ENCODE measurements around the gene CRY2. TPM values are rescaled to one million over a fixed set of nuclear protein-coding genes. Genes with fewer than 3 reads are reported as not detected.
"Not testable (repeated sequence)": the region's sequence is repeated elsewhere in the genome, so short reads cannot be mapped to it uniquely, and the experiment has no call there.

CRY2 gene
- total RNA-seq, 4 donors from 2014 or later: 42.2 to 73.6 (median 50.2) TPM

- Histone ChIP-seq H3K36me3 (no peaks in the 10 kb centered on the region), H3K4me3 (no peak overlapping the region), H3K27me3 (peaks cover 50% of the 10 kb centered on the region), H3K27ac (no peak overlapping the region), H3K4me1 (peaks cover 3 to 18% (median 15%) of the 10 kb centered on the region in 4 donors), H3K9me3 (no peaks in the 10 kb centered on the region)
- intact Hi-C loops (cut with DNase I; ENCODE audit: low total_unique reads): no loop called here
- DNase-seq: no peak
- in situ Hi-C loops (cut with MboI; ENCODE audit: low pct_ligation_motif_present in 1 of 4, low pct_unique_long_range_greater_than_20kb in 1 of 4, low sequenced_read_pairs in 3 of 4): no loop called here
- TF ChIP-seq POLR2A (IDR thresholded peaks at IDR 0.05) (no peak), EP300 (IDR thresholded peaks at IDR 0.05; ENCODE audit: low read depth) (no peak), CTCF (IDR thresholded peaks at IDR 0.05) (no peak), POLR2AphosphoS5 (IDR thresholded peaks at IDR 0.05) (no peak)
- 84% methylated on average over 6 of the region's 6 CpGs; no CpG with 5 or more reads in 1 of the 2 donors for WGBS, 2 donors (ENCODE audit: low coverage in 1 of 2)
Measured at GRCh38 chr11:45897556-45897955, 50.3 kb downstream of the CRY2 start.

- peaks cover 3 to 18% (median 15%) of the 10 kb centered on the region in 4 donors for H3K4me1 ChIP-seq
- H3K36me3 ChIP-seq: no peaks in the 10 kb centered on the region
- no peaks in the 10 kb centered on the region for H3K9me3 ChIP-seq
- DNase-seq: no peak
- whole genome bisulfite sequencing, 2 donors (ENCODE audit: low coverage in 1 of 2): 16% methylated on average over 3 of the region's 3 CpGs; no CpG with 5 or more reads in 1 of the 2 donors
- intact Hi-C loops (cut with DNase I; ENCODE audit: low total_unique reads): no loop called here
- no peak for TF ChIP-seq POLR2AphosphoS5 (IDR thresholded peaks at IDR 0.05)
- TF ChIP-seq CTCF (IDR thresholded peaks at IDR 0.05): no peak
- no peak for TF ChIP-seq EP300 (IDR thresholded peaks at IDR 0.05; ENCODE audit: low read depth)
- TF ChIP-seq POLR2A (IDR thresholded peaks at IDR 0.05): no peak
- H3K4me3 ChIP-seq: peak overlapping the region in 2 of 4 donors; percentile 47 to 58
- in situ Hi-C loops (cut with MboI; ENCODE audit: low pct_ligation_motif_present in 1 of 4, low pct_unique_long_range_greater_than_20kb in 1 of 4, low sequenced_read_pairs in 3 of 4): no loop called here
- H3K27ac ChIP-seq: peak overlapping the region; percentile 8 to 54 (median 32)
- H3K27me3 ChIP-seq: peaks cover 50% of the 10 kb centered on the region
Measured at GRCh38 chr11:45899086-45899447, 51.8 kb downstream of the CRY2 start.

- TF ChIP-seq POLR2A (IDR thresholded peaks at IDR 0.05) (no peak), POLR2AphosphoS5 (IDR thresholded peaks at IDR 0.05) (no peak), EP300 (IDR thresholded peaks at IDR 0.05; ENCODE audit: low read depth) (no peak), CTCF (IDR thresholded peaks at IDR 0.05) (no peak)
- H3K4me3 ChIP-seq: peak overlapping the region; percentile 38 to 58 (median 46)
- no peaks in the 10 kb centered on the region for H3K9me3 ChIP-seq
- peak; percentile 75 for DNase-seq
- no peaks in the 10 kb centered on the region for H3K36me3 ChIP-seq
- H3K27me3 ChIP-seq: peaks cover 50% of the 10 kb centered on the region
- 0 to 2% methylated on average over 4 to 18 of the region's 62 CpGs for WGBS, 2 donors (ENCODE audit: low coverage in 1 of 2)
- intact Hi-C loops (cut with DNase I; ENCODE audit: low total_unique reads) (no loop called here), in situ Hi-C loops (cut with MboI; ENCODE audit: low pct_ligation_motif_present in 1 of 4, low pct_unique_long_range_greater_than_20kb in 1 of 4, low sequenced_read_pairs in 3 of 4) (no loop called here)
- peak overlapping the region; percentile 8 to 54 (median 46) for H3K27ac ChIP-seq
- H3K4me1 ChIP-seq: peaks cover 3 to 18% (median 15%) of the 10 kb centered on the region in 4 donors
Measured at GRCh38 chr11:45899448-45900174, 52.3 kb downstream of the CRY2 start.

- Histone ChIP-seq H3K4me1 (peaks cover 3 to 18% (median 15%) of the 10 kb centered on the region in 4 donors), H3K27ac (peak overlapping the region in 3 of 4 donors; percentile 13 to 53 (median 52)), H3K27me3 (peaks cover 50% of the 10 kb centered on the region), H3K4me3 (peak overlapping the region; percentile 27 to 58 (median 46))
- in situ Hi-C loops (cut with MboI; ENCODE audit: low pct_ligation_motif_present in 1 of 4, low pct_unique_long_range_greater_than_20kb in 1 of 4, low sequenced_read_pairs in 3 of 4); H3K9me3 ChIP-seq; intact Hi-C loops (cut with DNase I; ENCODE audit: low total_unique reads); H3K36me3 ChIP-seq; DNase-seq: not testable (repeated sequence)
- 19% methylated on average over 16 of the region's 59 CpGs; no CpG with 5 or more reads in 1 of the 2 donors for WGBS, 2 donors (ENCODE audit: low coverage in 1 of 2)
- TF ChIP-seq POLR2AphosphoS5 (IDR thresholded peaks at IDR 0.05): peak in 1 of 3 donors; percentile 33
Measured at GRCh38 chr11:45900175-45900800, 53.0 kb downstream of the CRY2 start.
